Mesendoderm (in vitro differentiated cells): ENCODE data around the gene HSD17B7.
"Not testable (repeated sequence)": the region's sequence is repeated elsewhere in the genome, so short reads cannot be mapped to it uniquely, and the experiment has no call there.

Experiments used
- DNase-seq: peaks from one replicate; pipeline ENCODE4 v3.0.0; 2013
- H2AK5ac ChIP-seq: 2 replicates; pipeline ENCODE4 v1.6.1; 2013; ENCODE audit warnings: low read length, inconsistent platforms
- H2BK120ac ChIP-seq: 2 replicates; pipeline ENCODE4 v1.6.1; 2013; ENCODE audit warnings: low read depth, mild to moderate bottlenecking, low read length, moderate library complexity, mixed read lengths
- H2BK15ac ChIP-seq: replicated peaks from 2 replicates; pipeline ENCODE4 v1.6.1; 2013; ENCODE audit warnings: low read depth, mild to moderate bottlenecking, moderate library complexity
- H2BK5ac ChIP-seq: 2 replicates; pipeline ENCODE4 v1.6.1; 2013; ENCODE audit warnings: low read length, inconsistent platforms
- H3K18ac ChIP-seq: 2 replicates; pipeline ENCODE4 v1.6.1; 2013; ENCODE audit warnings: mild to moderate bottlenecking, low read length, mixed read lengths
- H3K23ac ChIP-seq: one replicate; pipeline ENCODE4 v1.6.1; 2013; ENCODE audit warnings: low read length
- H3K27ac ChIP-seq: 2 replicates; pipeline ENCODE4 v1.5.1; 2013; ENCODE audit warnings: low read depth, mild to moderate bottlenecking, inconsistent platforms, low read length, moderate library complexity
- H3K27me3 ChIP-seq: 2 replicates; pipeline ENCODE4 v1.6.1; 2013; ENCODE audit warnings: low read length, control low read depth, mild to moderate bottlenecking, inconsistent platforms; ENCODE audit not compliant: insufficient read depth, poor library complexity
- H3K36me3 ChIP-seq: 2 replicates; pipeline ENCODE4 v1.6.1; 2013; ENCODE audit warnings: low read length, inconsistent platforms; ENCODE audit not compliant: control insufficient read depth, insufficient read depth
- H3K4ac ChIP-seq: one replicate; pipeline ENCODE4 v1.6.1; 2013; ENCODE audit warnings: low read depth, mild to moderate bottlenecking, low read length, moderate library complexity
- H3K4me1 ChIP-seq: 2 replicates; pipeline ENCODE4 v1.6.1; 2013; ENCODE audit warnings: low read depth, low read length, inconsistent platforms; ENCODE audit not compliant: control insufficient read depth
- H3K4me2 ChIP-seq: 2 replicates; pipeline ENCODE4 v1.6.1; 2013; ENCODE audit warnings: low read length
- H3K4me3 ChIP-seq: 2 replicates; pipeline ENCODE4 v1.5.1; 2013; ENCODE audit warnings: mild to moderate bottlenecking, low read length
- H3K56ac ChIP-seq: one replicate; pipeline ENCODE4 v1.6.1; 2013; ENCODE audit warnings: low read length
- H3K79me1 ChIP-seq: 2 replicates; pipeline ENCODE4 v1.6.1; 2013; ENCODE audit warnings: low read length, inconsistent platforms
- H3K79me2 ChIP-seq: 2 replicates; pipeline ENCODE4 v1.6.1; 2013; ENCODE audit warnings: mild to moderate bottlenecking, low read length; ENCODE audit not compliant: control insufficient read depth, insufficient read depth
- H3K9ac ChIP-seq: 2 replicates; pipeline ENCODE4 v1.6.1; 2013; ENCODE audit warnings: low read length, inconsistent platforms
- H4K5ac ChIP-seq: one replicate; pipeline ENCODE4 v1.6.1; 2013; ENCODE audit warnings: low read length
- H4K8ac ChIP-seq: one replicate; pipeline ENCODE4 v1.6.1; 2013; ENCODE audit warnings: low read depth, mild to moderate bottlenecking, control low read depth, low read length, moderate library complexity
- WGBS: extraction: QIAGEN DNeasy Blood & Tissue Kit; methylation state at CpG from one replicate; pipeline ENCODE4 v1.1.7; 2013; ENCODE audit warnings: low lambda C conversion rate, missing lambda C conversion rate; ENCODE audit not compliant: insufficient coverage; ENCODE audit errors: extremely low coverage; 5-methylcytosine and 5-hydroxymethylcytosine counted together

Gene HSD17B7

DNA sequence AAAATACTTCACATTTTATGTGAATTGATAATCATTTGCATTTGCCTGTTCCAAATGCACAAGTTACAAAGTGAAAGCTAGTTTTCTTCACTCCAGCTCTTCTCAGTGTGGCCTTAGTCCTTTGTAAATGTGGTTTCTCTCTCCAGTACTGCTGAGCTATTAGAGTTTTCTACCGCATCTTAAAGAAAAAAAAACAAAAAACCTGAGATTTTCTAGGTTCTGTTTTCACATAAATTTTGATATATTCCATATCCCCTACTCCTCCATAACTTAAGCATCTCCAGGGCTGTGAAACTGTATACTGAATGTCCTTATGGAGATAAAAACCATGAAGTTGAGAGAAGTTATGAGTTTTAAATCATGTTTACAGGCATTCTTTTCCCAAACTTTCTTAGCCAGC is 3.8 kb downstream of the HSD17B7 start:
- not testable (repeated sequence) for H3K4me2 ChIP-seq, H3K79me1 ChIP-seq, H3K9ac ChIP-seq, H3K56ac ChIP-seq, H3K36me3 ChIP-seq, H4K8ac ChIP-seq, H2BK5ac ChIP-seq, H2AK5ac ChIP-seq, H4K5ac ChIP-seq, H3K18ac ChIP-seq, H2BK15ac ChIP-seq, H3K4me1 ChIP-seq, H3K4ac ChIP-seq, H3K4me3 ChIP-seq, H3K27ac ChIP-seq, H3K27me3 ChIP-seq, H2BK120ac ChIP-seq, H3K23ac ChIP-seq, DNase-seq, H3K79me2 ChIP-seq
- WGBS: no CpG with 5 or more reads among the region's 1 CpG

DNA sequence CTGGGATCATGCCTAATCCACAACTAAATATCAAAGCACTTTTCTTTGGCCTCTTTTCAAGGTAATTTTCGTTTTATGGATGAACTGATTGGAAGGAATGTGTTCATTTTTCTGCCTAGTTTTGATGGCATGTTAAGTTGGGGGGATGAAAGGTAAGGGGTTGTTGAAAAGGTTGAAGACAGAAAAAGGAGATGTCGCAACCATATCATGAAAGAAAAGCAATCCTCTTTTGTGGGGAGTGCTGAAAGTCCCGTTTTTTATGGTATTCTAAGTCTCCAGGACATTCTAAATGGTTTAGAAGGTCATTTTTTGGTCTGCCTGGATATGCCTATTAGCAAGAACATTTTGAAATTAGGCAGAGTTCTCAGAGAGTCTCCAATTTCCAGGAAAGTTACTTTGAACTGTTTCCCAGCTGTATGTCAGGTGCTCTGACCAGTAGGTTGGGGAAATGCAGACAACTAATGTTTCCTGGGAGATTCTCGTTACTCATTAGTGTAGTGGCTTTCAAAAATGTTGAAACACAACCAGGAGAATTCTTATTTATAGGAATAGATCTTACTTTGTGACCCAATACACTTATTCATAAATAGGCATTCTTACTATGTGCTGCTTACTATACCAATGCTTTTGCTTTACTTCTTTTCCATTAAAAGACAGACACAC is 6.2 kb downstream of the HSD17B7 start:
- not testable (repeated sequence) for H3K27me3 ChIP-seq, H3K79me1 ChIP-seq, H3K79me2 ChIP-seq, H3K56ac ChIP-seq, H3K9ac ChIP-seq, H2BK120ac ChIP-seq, H3K18ac ChIP-seq, H2AK5ac ChIP-seq, H3K4me1 ChIP-seq, H2BK15ac ChIP-seq, H4K5ac ChIP-seq, H3K4ac ChIP-seq, H3K4me3 ChIP-seq, DNase-seq, H4K8ac ChIP-seq, H2BK5ac ChIP-seq, H3K27ac ChIP-seq, H3K23ac ChIP-seq, H3K36me3 ChIP-seq, H3K4me2 ChIP-seq
- WGBS: no CpG with 5 or more reads among the region's 4 CpGs

DNA sequence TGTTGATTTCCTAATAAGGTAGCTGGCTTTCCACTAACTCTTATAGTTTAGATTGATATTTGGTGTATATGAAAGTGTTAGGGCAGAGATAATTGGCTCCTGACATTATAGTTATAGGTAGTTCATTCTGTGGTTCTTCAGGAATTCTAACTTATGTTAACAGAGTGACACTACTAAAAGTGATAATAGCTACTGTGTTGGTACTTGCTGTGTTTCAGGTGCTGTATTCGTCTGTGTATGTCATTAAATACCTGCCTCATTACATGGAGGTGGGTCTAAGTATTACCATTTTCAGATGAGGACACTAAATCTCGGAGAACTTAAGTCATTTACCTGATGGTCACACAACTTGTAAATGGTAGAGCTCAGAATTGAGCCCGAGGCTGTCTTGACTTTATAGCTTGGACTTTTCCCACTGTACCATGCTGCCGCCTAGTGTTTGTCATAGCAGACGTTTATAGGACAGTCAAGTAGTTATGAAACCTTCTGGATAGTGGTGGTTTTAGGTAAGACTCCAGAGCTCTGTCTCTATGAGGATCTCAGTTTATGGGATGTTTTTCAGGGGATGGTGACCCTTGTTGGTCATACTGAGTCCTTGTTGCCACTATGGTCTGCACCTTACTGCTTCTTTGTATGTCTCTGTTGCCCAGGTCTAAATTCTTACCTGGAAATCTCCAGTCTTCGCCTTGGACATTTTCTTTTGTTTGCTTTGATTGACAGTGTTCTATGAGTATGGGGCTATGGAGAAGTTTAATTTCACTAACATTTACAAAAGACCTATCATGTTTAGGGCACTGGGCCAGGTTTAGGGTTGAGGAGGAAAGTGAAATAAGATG is 9.7 kb downstream of the HSD17B7 start:
- not testable (repeated sequence) for H3K79me2 ChIP-seq, H3K23ac ChIP-seq, H4K5ac ChIP-seq, H3K18ac ChIP-seq, H3K9ac ChIP-seq, H3K79me1 ChIP-seq, H3K4me2 ChIP-seq, H3K4ac ChIP-seq, H2BK120ac ChIP-seq, H3K27me3 ChIP-seq, H3K4me1 ChIP-seq, H2BK5ac ChIP-seq, H3K56ac ChIP-seq, H2AK5ac ChIP-seq, H3K27ac ChIP-seq, H4K8ac ChIP-seq, H3K4me3 ChIP-seq, H3K36me3 ChIP-seq, H2BK15ac ChIP-seq
- no CpG with 5 or more reads among the region's 6 CpGs for WGBS
- peak; percentile 69 for DNase-seq

DNA sequence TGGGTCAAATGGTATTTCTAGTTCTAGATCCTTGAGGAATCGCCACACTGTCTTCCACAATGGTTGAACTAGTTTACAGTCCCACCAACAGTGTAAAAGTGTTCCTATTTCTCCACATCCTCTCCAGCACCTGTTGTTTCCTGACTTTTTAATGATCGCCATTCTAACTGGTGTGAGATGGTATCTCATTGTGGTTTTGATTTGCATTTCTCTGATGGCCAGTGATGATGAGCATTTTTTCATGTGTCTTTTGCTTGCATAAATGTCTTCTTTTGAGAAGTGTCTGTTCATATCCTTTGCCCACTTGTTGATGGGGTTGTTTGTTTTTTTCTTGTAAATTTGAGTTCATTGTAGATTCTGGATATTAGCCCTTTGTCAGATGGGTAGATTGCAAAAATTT is 17.0 kb downstream of the HSD17B7 start:
- H2AK5ac ChIP-seq, H3K4me1 ChIP-seq, H3K79me2 ChIP-seq, H4K8ac ChIP-seq, H3K23ac ChIP-seq, H2BK5ac ChIP-seq, H3K27me3 ChIP-seq, H3K56ac ChIP-seq, H3K4ac ChIP-seq, H4K5ac ChIP-seq, H2BK15ac ChIP-seq, H3K27ac ChIP-seq, H3K79me1 ChIP-seq, H3K36me3 ChIP-seq, H3K9ac ChIP-seq, DNase-seq, H3K18ac ChIP-seq, H3K4me3 ChIP-seq, H3K4me2 ChIP-seq, H2BK120ac ChIP-seq: not testable (repeated sequence)
- WGBS: no CpG with 5 or more reads among the region's 2 CpGs

DNA sequence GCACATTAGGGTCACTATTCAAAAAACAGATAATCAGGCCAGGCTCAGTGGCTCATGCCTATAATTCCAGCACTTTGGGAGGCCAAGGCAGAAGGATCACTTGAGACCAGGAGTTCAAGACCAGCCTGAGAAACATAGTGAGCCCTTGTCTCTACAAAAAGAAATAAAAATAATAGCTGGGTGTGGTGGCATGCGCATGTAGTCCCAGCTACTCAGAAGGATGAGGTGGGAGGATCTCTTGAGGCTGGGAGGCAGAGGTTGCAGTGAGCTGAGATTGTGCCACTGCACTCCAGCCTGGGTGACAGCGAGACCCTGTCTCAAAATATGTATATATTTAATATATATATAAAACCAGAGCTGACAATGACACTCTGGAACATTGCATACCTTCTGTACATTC is 21.9 kb downstream of the HSD17B7 start:
- not testable (repeated sequence) for H3K27me3 ChIP-seq, H3K27ac ChIP-seq, H2BK120ac ChIP-seq, DNase-seq, H3K4me3 ChIP-seq, H2BK5ac ChIP-seq, H3K4me2 ChIP-seq, H2AK5ac ChIP-seq, H3K23ac ChIP-seq, H3K9ac ChIP-seq, H3K56ac ChIP-seq, H3K36me3 ChIP-seq, H3K4me1 ChIP-seq, H3K4ac ChIP-seq, H4K8ac ChIP-seq, H3K18ac ChIP-seq, H4K5ac ChIP-seq, H3K79me2 ChIP-seq, H2BK15ac ChIP-seq, H3K79me1 ChIP-seq
- WGBS: no CpG with 5 or more reads among the region's 2 CpGs
